Fibroblast of skin of abdomen (primary cell): ENCODE data around the gene TEC. TPM values are rescaled to one million over a fixed set of nuclear protein-coding genes. Genes with fewer than 3 reads are reported as not detected.
"Not testable (repeated sequence)": the region's sequence is repeated elsewhere in the genome, so short reads cannot be mapped to it uniquely, and the experiment has no call there.

Source experiments
- DNase-seq: peaks from one replicate; pipeline ENCODE4 v3.0.0-alpha.2; 2013
- polyA plus RNA-seq, 2 experiments: library from polyadenylated mRNA; unstranded; fragments of 120-200 nt; gene quantifications; one replicate each; pipeline ENCODE4 v1.2.1, GENCODE V29; 2013; ENCODE audit not compliant: insufficient read length in 2 of 2

TEC gene
- polyA plus RNA-seq (2013, experiment 1 of 2; ENCODE audit: insufficient read length) = 0.14 TPM
- 0.25 TPM for polyA plus RNA-seq (2013, experiment 2 of 2; ENCODE audit: insufficient read length)

GRCh38 chr4:48268956-48269860, at the start of gene TEC:
Gene TEC (minus strand): TSS chr4:48269838. CDS start chr4:48228614, 41,224 bp downstream.
- no peak for DNase-seq

GRCh38 chr4:48315728-48316630, 46.3 kb upstream of the TEC start:
- DNase-seq = peak; percentile 66

- DNase-seq = not testable (repeated sequence)
Observed at GRCh38 chr4:48314746-48315145, 45.1 kb upstream of the TEC start.

GRCh38 chr4:48311896-48312295, 42.3 kb upstream of the TEC start:
- DNase-seq = peak; percentile 58

- no peak for DNase-seq
Observed at GRCh38 chr4:48308901-48309300, 39.3 kb upstream of the TEC start.

- no peak for DNase-seq
Observed at GRCh38 chr4:48307528-48307927, 37.9 kb upstream of the TEC start.

GRCh38 chr4:48305508-48305907, 35.9 kb upstream of the TEC start:
- DNase-seq = no peak

- peak; percentile 59 for DNase-seq
Observed at GRCh38 chr4:48300004-48300403, 30.4 kb upstream of the TEC start.

GRCh38 chr4:48299560-48299959, 29.9 kb upstream of the TEC start:
- DNase-seq = no peak

GRCh38 chr4:48297256-48297846, 27.7 kb upstream of the TEC start:
- no peak for DNase-seq

GRCh38 chr4:48296365-48296764, 26.7 kb upstream of the TEC start:
- DNase-seq = peak; percentile 17

GRCh38 chr4:48295116-48295515, 25.5 kb upstream of the TEC start:
- DNase-seq = peak; percentile 34

- DNase-seq = not testable (repeated sequence)
Observed at GRCh38 chr4:48292218-48292790, 22.7 kb upstream of the TEC start.

GRCh38 chr4:48290146-48290772, 20.6 kb upstream of the TEC start:
- no peak for DNase-seq

GRCh38 chr4:48286060-48286459, 16.4 kb upstream of the TEC start:
- not testable (repeated sequence) for DNase-seq

- not testable (repeated sequence) for DNase-seq
Observed at GRCh38 chr4:48285640-48286039, 16.0 kb upstream of the TEC start.

GRCh38 chr4:48275686-48276085, 6.0 kb upstream of the TEC start:
- no peak for DNase-seq

GRCh38 chr4:48275247-48275646, 5.6 kb upstream of the TEC start:
- DNase-seq = no peak

GRCh38 chr4:48271626-48272025, 2.0 kb upstream of the TEC start:
- no peak for DNase-seq

GRCh38 chr4:48270951-48271473, 1.4 kb upstream of the TEC start:
- DNase-seq = no peak

- no peak for DNase-seq
Observed at GRCh38 chr4:48270523-48270897, 872 bp upstream of the TEC start.
